Activated CD8-positive, alpha-beta memory T cell treated with anti-CD3 and anti-CD28 coated beads for 48 hours (primary cell): ENCODE data around the gene RALGPS1.
"Not testable (repeated sequence)": the region's sequence is repeated elsewhere in the genome, so short reads cannot be mapped to it uniquely, and the experiment has no call there.

Source experiments
- DNase-seq, 3 experiments: peaks; one replicate each; pipeline ENCODE4 v3.0.0-alpha.2; 2020; ENCODE audit warnings: low read depth in 2 of 3, low spot score in 2 of 3

RALGPS1 gene

GRCh38 chr9:127135056-127135745 is 220.6 kb downstream of the RALGPS1 start:
- no peak for DNase-seq

GRCh38 chr9:127136081-127136879 is 221.7 kb downstream of the RALGPS1 start:
- no peak for DNase-seq

- DNase-seq, result no peak
Measured at GRCh38 chr9:127136880-127137639, 222.5 kb downstream of the RALGPS1 start.

- DNase-seq, result no peak
Measured at GRCh38 chr9:127137640-127138360, 223.2 kb downstream of the RALGPS1 start.

- no peak for DNase-seq
Measured at GRCh38 chr9:127138444-127138843, 223.9 kb downstream of the RALGPS1 start.

GRCh38 chr9:127139071-127139731 is 224.6 kb downstream of the RALGPS1 start:
- DNase-seq, result no peak

GRCh38 chr9:127139775-127140174 is 225.2 kb downstream of the RALGPS1 start:
- DNase-seq, result no peak

- no peak for DNase-seq
Measured at GRCh38 chr9:127140181-127140580, 225.6 kb downstream of the RALGPS1 start.

GRCh38 chr9:127140842-127141675 is 226.5 kb downstream of the RALGPS1 start:
- no peak for DNase-seq

GRCh38 chr9:127142291-127142690 is 227.7 kb downstream of the RALGPS1 start:
- no peak for DNase-seq

GRCh38 chr9:127142931-127143464 is 228.4 kb downstream of the RALGPS1 start:
- no peak for DNase-seq

- no peak for DNase-seq
Measured at GRCh38 chr9:127143920-127144465, 229.4 kb downstream of the RALGPS1 start.

GRCh38 chr9:127144670-127145445 is 230.3 kb downstream of the RALGPS1 start:
- DNase-seq, result no peak

- not testable (repeated sequence) for DNase-seq
Measured at GRCh38 chr9:127146841-127147240, 232.3 kb downstream of the RALGPS1 start.

GRCh38 chr9:127147251-127147650 is 232.7 kb downstream of the RALGPS1 start:
- no peak for DNase-seq

- DNase-seq, result no peak
Measured at GRCh38 chr9:127148014-127148413, 233.4 kb downstream of the RALGPS1 start.

- no peak for DNase-seq
Measured at GRCh38 chr9:127149010-127149409, 234.4 kb downstream of the RALGPS1 start.
